Testis (tissue), 2 donors: ENCODE data around the gene ATXN7.

Experiments used
- POLR2A ChIP-seq: fragments of 450-650 bp; IDR thresholded peaks from one replicate; pipeline ENCODE4 v1.6.1; 2017; ENCODE audit warnings: antibody characterized with exemption, mild to moderate bottlenecking, moderate library complexity
- TF ChIP-seq, protein P1 (sequence below), 3 experiments: fragments of 450-650 bp in 2 of 3; fragments of 200-600 bp in 1 of 3; sonication (generic) in 1 of 3; IDR thresholded peaks; one replicate each; pipeline ENCODE4 v1.5.1; 2016 to 2019; ENCODE audit warnings: antibody characterized with exemption in 3 of 3, mild to moderate bottlenecking in 2 of 3, moderate library complexity in 1 of 3

DNA sequence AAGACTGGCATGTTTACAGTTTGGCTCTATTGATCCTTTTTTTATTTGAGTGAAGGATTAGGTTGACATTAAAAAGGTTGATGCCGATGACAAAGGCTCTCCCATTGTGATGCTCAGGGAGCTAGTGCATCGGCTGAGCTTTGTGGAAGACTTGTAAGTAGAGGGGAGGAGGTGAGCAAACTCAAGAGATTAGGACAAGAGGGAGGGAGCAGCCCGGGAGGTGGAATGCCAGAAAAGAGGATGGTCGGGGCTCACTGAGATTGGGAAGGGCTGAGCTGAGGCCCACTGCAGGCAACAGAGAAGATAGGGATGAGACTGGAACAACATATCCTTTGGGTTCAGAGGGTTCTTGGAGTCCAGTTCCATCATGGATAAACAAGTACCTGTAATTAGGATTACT is 186.2 kb downstream of the ATXN7 start:
- TF ChIP-seq, protein P1, sequence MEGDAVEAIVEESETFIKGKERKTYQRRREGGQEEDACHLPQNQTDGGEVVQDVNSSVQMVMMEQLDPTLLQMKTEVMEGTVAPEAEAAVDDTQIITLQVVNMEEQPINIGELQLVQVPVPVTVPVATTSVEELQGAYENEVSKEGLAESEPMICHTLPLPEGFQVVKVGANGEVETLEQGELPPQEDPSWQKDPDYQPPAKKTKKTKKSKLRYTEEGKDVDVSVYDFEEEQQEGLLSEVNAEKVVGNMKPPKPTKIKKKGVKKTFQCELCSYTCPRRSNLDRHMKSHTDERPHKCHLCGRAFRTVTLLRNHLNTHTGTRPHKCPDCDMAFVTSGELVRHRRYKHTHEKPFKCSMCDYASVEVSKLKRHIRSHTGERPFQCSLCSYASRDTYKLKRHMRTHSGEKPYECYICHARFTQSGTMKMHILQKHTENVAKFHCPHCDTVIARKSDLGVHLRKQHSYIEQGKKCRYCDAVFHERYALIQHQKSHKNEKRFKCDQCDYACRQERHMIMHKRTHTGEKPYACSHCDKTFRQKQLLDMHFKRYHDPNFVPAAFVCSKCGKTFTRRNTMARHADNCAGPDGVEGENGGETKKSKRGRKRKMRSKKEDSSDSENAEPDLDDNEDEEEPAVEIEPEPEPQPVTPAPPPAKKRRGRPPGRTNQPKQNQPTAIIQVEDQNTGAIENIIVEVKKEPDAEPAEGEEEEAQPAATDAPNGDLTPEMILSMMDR (IDR thresholded peaks at IDR 0.05) = no peak
- no peak for TF ChIP-seq POLR2A
